HepG2 (cell line): Measurements from ENCODE around the gene UBR4. TPM values are rescaled to one million over a fixed set of nuclear protein-coding genes. Genes with fewer than 3 reads are reported as not detected.
A peak's percentile ranks its signal among the peaks of the same experiment; 100 is the strongest.

Source experiments
- AGO1 ChIP-seq: fragments of 200-400 bp; formaldehyde crosslinking; IDR thresholded peaks from 2 replicates; pipeline ENCODE4 v1.6.1; 2017; ENCODE audit warnings: mild to moderate bottlenecking, low read depth, low read length, moderate library complexity; ENCODE audit not compliant: poor library complexity, severe bottlenecking
- CTCF ChIP-seq: sonication (generic); formaldehyde crosslinking; IDR thresholded peaks from 2 replicates; pipeline ENCODE4 v1.5.0; 2020; ENCODE audit warnings: mild to moderate bottlenecking, missing genetic modification reagents, moderate library complexity
- HIC2 ChIP-seq: sonication (generic); formaldehyde crosslinking; IDR thresholded peaks from 2 replicates; pipeline ENCODE4 v1.9.0; 2022; ENCODE audit warnings: low read depth, missing genetic modification reagents
- HNRNPL ChIP-seq: fragments of 200-400 bp; formaldehyde crosslinking; IDR thresholded peaks from 2 replicates; pipeline ENCODE4 v1.6.1; 2017; ENCODE audit warnings: mild to moderate bottlenecking, low read depth, low read length
- NRL ChIP-seq: sonication (generic); formaldehyde crosslinking; IDR thresholded peaks from 2 replicates; pipeline ENCODE4 v1.5.0; 2020; ENCODE audit warnings: missing genetic modification reagents, mild to moderate bottlenecking, moderate library complexity, borderline replicate concordance
- PHF21A ChIP-seq: sonication (generic); formaldehyde crosslinking; IDR thresholded peaks from 2 replicates; pipeline ENCODE4 v1.5.0; 2020; ENCODE audit warnings: mild to moderate bottlenecking, missing genetic modification reagents
- RXRB ChIP-seq: IDR thresholded peaks from 2 replicates; pipeline ENCODE4 v1.6.1; 2016; ENCODE audit warnings: borderline replicate concordance, missing genetic modification reagents, missing compliant biosample characterization
- SMARCC2 ChIP-seq: fragments of 450-650 bp; IDR thresholded peaks from 2 replicates; pipeline ENCODE4 v1.6.1; 2017; ENCODE audit warnings: antibody characterized with exemption, mild to moderate bottlenecking
- polyA plus RNA-seq, 8 experiments: library from polyadenylated mRNA; depleted of rRNA in 3 of 8; stranded (reverse) in 7 of 8; unstranded in 1 of 8; fragments of >200 nt; fragmentation: Illumina TruSeq in 4 of 8; extraction: Trizol in 4 of 8; gene quantifications; 2 replicates each; pipeline versions ENCODE4 v1.2.1 to v1.2.3, GENCODE V29; 2011 to 2016; ENCODE audit warnings: low read depth in 4 of 8, missing spikeins in 1 of 8, mixed read lengths in 1 of 8; ENCODE audit not compliant: insufficient read depth in 1 of 8
- total RNA-seq, 5 experiments: library from RNA; depleted of rRNA; stranded (reverse); fragments of >200 nt; fragmentation: Illumina TruSeq; extraction: Trizol; gene quantifications; 2 replicates each; pipeline ENCODE4 v1.2.3, GENCODE V29; 2016; ENCODE audit warnings: low read depth in 1 of 5

Gene UBR4
- total and polyA plus RNA-seq, 2 of the 13 experiments (the other 11 are each of a cell fraction or from before 2014, with no cell fraction given), result 59.1 to 106 TPM

- TF ChIP-seq CTCF (CRISPR knock-in tag) (0 out of 2 replicates have a peak, but pooled peaks have one; percentile 2), RXRB (0 out of 2 replicates have a peak, but pooled peaks have one; percentile 15), HNRNPL (peak; percentile 32; the same call in 1 of the 2 replicates), NRL (CRISPR knock-in tag) (no peak; the same call in 1 of the 2 replicates), SMARCC2 (no peak), PHF21A (CRISPR knock-in tag) (no peak), AGO1 (no peak), HIC2 (CRISPR knock-in tag) (peak; percentile 57; the same call in 1 of the 2 replicates)
These were observed 141.3 kb downstream of the UBR4 start (continued) for GRCh38 chr1:19068639-19069276.
